ENCODE measurements around the gene EPN1. TPM values are rescaled to one million over a fixed set of nuclear protein-coding genes. Genes with fewer than 3 reads are reported as not detected.

The EPN1 gene
- total and polyA plus RNA-seq, 2 donors (not counting 1 experiment from before 2014, with no cell fraction given), result 47.1 to 48.6 TPM

GRCh38 chr19:55655648-55656040 lies 19.4 kb upstream of the EPN1 start:
- Histone ChIP-seq H4K20me1 (ENCODE audit: control insufficient read depth, extremely low read depth, insufficient read depth, low read length) (no peaks in the 10 kb centered on the region), H3K36me3 (ENCODE audit: control insufficient read depth, insufficient read depth, low read length) (peaks cover 16% of the 10 kb centered on the region), H3K79me2 (ENCODE audit: control insufficient read depth, insufficient read depth, low read length) (peaks cover 56% of the 10 kb centered on the region), H3K4me3 (replicated peaks in 1 of 4; ENCODE audit: control extremely low read depth in 1 of 4, insufficient read depth in 1 of 4, low read depth in 3 of 4, low read length in 4 of 4) (peak overlapping the region; percentile 73 to 95 (median 83)), H3K27ac (ENCODE audit: insufficient read depth, low read length) (peak overlapping the region; percentile 100), H2AFZ (ENCODE audit: low read length) (no peak overlapping the region), H3K4me1 (ENCODE audit: control insufficient read depth, extremely low read depth, insufficient read depth, low read length) (peaks cover 14% of the 10 kb centered on the region), H3K27me3 (ENCODE audit: control insufficient read depth, insufficient read depth, low read length) (no peaks in the 10 kb centered on the region), H3K9ac (ENCODE audit: insufficient read depth, low read length) (peak overlapping the region; percentile 100), H3K4me2 (ENCODE audit: extremely low read depth, insufficient read depth, low read length) (peak overlapping the region; percentile 97), H3K9me3 (ENCODE audit: control insufficient read depth, insufficient read depth, low read depth, low read length) (no peaks in the 10 kb centered on the region)
- DNase-seq (ENCODE audit: low read depth in 2 of 2), result no peak
- TF ChIP-seq, protein P1, sequence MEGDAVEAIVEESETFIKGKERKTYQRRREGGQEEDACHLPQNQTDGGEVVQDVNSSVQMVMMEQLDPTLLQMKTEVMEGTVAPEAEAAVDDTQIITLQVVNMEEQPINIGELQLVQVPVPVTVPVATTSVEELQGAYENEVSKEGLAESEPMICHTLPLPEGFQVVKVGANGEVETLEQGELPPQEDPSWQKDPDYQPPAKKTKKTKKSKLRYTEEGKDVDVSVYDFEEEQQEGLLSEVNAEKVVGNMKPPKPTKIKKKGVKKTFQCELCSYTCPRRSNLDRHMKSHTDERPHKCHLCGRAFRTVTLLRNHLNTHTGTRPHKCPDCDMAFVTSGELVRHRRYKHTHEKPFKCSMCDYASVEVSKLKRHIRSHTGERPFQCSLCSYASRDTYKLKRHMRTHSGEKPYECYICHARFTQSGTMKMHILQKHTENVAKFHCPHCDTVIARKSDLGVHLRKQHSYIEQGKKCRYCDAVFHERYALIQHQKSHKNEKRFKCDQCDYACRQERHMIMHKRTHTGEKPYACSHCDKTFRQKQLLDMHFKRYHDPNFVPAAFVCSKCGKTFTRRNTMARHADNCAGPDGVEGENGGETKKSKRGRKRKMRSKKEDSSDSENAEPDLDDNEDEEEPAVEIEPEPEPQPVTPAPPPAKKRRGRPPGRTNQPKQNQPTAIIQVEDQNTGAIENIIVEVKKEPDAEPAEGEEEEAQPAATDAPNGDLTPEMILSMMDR (conservative IDR thresholded peaks at IDR 0.05 in 1 of 2, IDR thresholded peaks at IDR 0.05 in 1 of 2; ENCODE audit: low read depth in 1 of 2, low read length in 2 of 2), result no peak
- no peak for TF ChIP-seq EZH2 (IDR thresholded peaks at IDR 0.05; ENCODE audit: low read length, missing control alignments)

DNA sequence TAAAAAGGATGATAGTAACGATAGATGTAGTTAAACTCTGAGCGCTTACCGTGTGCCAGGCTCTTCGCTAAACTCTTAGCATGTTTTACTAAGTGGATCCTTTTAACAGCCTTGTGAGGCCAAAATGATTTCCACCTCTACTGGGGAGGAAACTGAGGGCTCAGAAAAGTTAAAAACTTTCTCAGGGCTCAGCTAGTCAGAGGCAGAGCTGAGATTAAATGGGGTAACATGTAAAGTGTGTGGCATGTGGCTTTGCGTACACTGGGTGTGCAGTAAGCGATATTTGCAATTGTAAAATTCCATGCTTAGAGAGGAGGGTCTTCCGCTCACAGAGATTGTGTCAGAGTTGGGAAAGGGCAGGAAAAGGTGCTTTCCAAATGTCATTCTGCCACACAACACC lies 18.5 kb upstream of the EPN1 start:
- peak overlapping the region; percentile 73 to 95 (median 83) for H3K4me3 ChIP-seq (replicated peaks in 1 of 4; ENCODE audit: control extremely low read depth in 1 of 4, insufficient read depth in 1 of 4, low read depth in 3 of 4, low read length in 4 of 4)
- peak overlapping the region; percentile 19 for H3K27ac ChIP-seq (ENCODE audit: insufficient read depth, low read length)
- H2AFZ ChIP-seq (ENCODE audit: low read length), result no peak overlapping the region
- DNase-seq (ENCODE audit: low read depth in 2 of 2), result no peak
- H3K4me2 ChIP-seq (ENCODE audit: extremely low read depth, insufficient read depth, low read length), result peak overlapping the region; percentile 97
- TF ChIP-seq EZH2 (IDR thresholded peaks at IDR 0.05; ENCODE audit: low read length, missing control alignments), result no peak
- TF ChIP-seq, protein P1 (conservative IDR thresholded peaks at IDR 0.05 in 1 of 2, IDR thresholded peaks at IDR 0.05 in 1 of 2; ENCODE audit: low read depth in 1 of 2, low read length in 2 of 2), result no peak
- peaks cover 18% of the 10 kb centered on the region for H3K36me3 ChIP-seq (ENCODE audit: control insufficient read depth, insufficient read depth, low read length)
- H3K9ac ChIP-seq (ENCODE audit: insufficient read depth, low read length), result no peak overlapping the region
- peaks cover 65% of the 10 kb centered on the region for H3K79me2 ChIP-seq (ENCODE audit: control insufficient read depth, insufficient read depth, low read length)
- peaks cover 14% of the 10 kb centered on the region for H3K4me1 ChIP-seq (ENCODE audit: control insufficient read depth, extremely low read depth, insufficient read depth, low read length)
- H3K27me3 ChIP-seq (ENCODE audit: control insufficient read depth, insufficient read depth, low read length), result no peaks in the 10 kb centered on the region
- no peaks in the 10 kb centered on the region for H4K20me1 ChIP-seq (ENCODE audit: control insufficient read depth, extremely low read depth, insufficient read depth, low read length)
- H3K9me3 ChIP-seq (ENCODE audit: control insufficient read depth, insufficient read depth, low read depth, low read length), result no peaks in the 10 kb centered on the region

DNA sequence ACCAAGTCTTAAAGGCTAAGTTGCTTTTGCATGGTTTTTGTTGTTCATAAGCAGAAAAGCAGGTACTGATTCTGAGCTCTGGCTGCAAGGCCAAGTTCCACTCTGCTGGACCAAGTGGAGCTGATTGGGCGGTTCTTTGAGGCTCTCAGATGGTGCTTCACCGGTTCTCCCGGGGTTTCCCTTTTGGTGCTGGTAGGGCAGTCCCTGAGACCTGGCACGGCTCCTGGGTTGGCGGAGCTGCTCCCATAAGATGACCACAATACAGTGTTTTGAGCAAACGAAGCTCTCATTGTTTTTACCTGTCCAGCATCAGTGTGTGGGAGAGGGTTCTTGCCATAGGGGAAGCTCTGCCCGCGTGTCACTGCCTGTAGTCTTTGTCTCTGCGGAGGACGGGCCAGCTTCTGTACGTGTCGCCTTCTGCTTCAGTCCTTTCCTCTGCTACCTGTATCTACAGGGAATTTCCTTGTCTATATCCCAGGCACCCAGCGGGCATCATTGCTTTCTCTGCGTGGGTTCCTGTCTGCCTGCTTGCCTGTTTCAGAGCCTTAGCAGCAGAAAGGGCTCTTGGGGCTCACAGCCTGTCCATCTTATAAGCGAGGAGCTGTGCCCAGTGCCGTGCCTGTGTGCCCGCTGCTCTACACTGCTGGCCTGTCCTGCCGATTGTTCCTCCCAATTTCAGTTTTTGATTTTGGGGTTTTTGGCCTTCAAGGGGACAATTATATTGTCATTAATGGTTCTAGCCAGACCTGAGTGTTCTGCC lies 17.9 kb upstream of the EPN1 start:
- H3K36me3 ChIP-seq (ENCODE audit: control insufficient read depth, insufficient read depth, low read length), result peaks cover 20% of the 10 kb centered on the region

More for the DNA sequence above, 17.9 kb upstream of the EPN1 start:
- no peak for DNase-seq (ENCODE audit: low read depth in 2 of 2)
- no peak for TF ChIP-seq EZH2 (IDR thresholded peaks at IDR 0.05; ENCODE audit: low read length, missing control alignments)
- TF ChIP-seq, protein P1 (conservative IDR thresholded peaks at IDR 0.05 in 1 of 2, IDR thresholded peaks at IDR 0.05 in 1 of 2; ENCODE audit: low read depth in 1 of 2, low read length in 2 of 2), result no peak
- H3K9me3 ChIP-seq (ENCODE audit: control insufficient read depth, insufficient read depth, low read depth, low read length), result no peaks in the 10 kb centered on the region
- no peak overlapping the region for H3K9ac ChIP-seq (ENCODE audit: insufficient read depth, low read length)
- H3K79me2 ChIP-seq (ENCODE audit: control insufficient read depth, insufficient read depth, low read length), result peaks cover 70% of the 10 kb centered on the region
- peaks cover 14% of the 10 kb centered on the region for H3K4me1 ChIP-seq (ENCODE audit: control insufficient read depth, extremely low read depth, insufficient read depth, low read length)
- peak overlapping the region; percentile 73 to 95 (median 83) for H3K4me3 ChIP-seq (replicated peaks in 1 of 4; ENCODE audit: control extremely low read depth in 1 of 4, insufficient read depth in 1 of 4, low read depth in 3 of 4, low read length in 4 of 4)
- H3K27me3 ChIP-seq (ENCODE audit: control insufficient read depth, insufficient read depth, low read length), result no peaks in the 10 kb centered on the region
- peak overlapping the region; percentile 97 for H3K4me2 ChIP-seq (ENCODE audit: extremely low read depth, insufficient read depth, low read length)
- H2AFZ ChIP-seq (ENCODE audit: low read length), result no peak overlapping the region
- H3K27ac ChIP-seq (ENCODE audit: insufficient read depth, low read length), result peak overlapping the region; percentile 14
- H4K20me1 ChIP-seq (ENCODE audit: control insufficient read depth, extremely low read depth, insufficient read depth, low read length), result no peaks in the 10 kb centered on the region

Measured in fibroblast of lung (primary cell).